Calu3 (cell line): ENCODE data around the gene BMAL1. TPM values are rescaled to one million over a fixed set of nuclear protein-coding genes. Genes with fewer than 3 reads are reported as not detected.
A peak's percentile ranks its signal among the peaks of the same experiment; 100 is the strongest.

Experiments
- BruUV-seq: library from RNA; stranded (reverse); fragments of 400-500 nt; replicated peaks from 2 replicates; lab custom pipeline; 2021; lab: Mats Ljungman, UMichigan
- CTCF ChIA-PET: fragments of 300-600 bp; sonication (Branson Sonifier 250); formaldehyde crosslinking; loops from one replicate; lab custom pipeline; 2022; ENCODE audit warnings: antibody characterized with exemption; lab: Charles Lee
- DNase-seq: peaks from one replicate; pipeline ENCODE4 v3.0.0; 2022
- H3K27ac Mint-ChIP-seq: one replicate; pipeline ENCODE4 v1.8.0; 2022; ENCODE audit warnings: mixed read lengths; ENCODE audit not compliant: unreplicated experiment
- H3K27me3 Mint-ChIP-seq: one replicate; pipeline ENCODE4 v1.8.0; 2022; ENCODE audit warnings: mixed read lengths; ENCODE audit not compliant: unreplicated experiment
- H3K36me3 Mint-ChIP-seq: one replicate; pipeline ENCODE4 v1.8.0; 2022; ENCODE audit warnings: mild to moderate bottlenecking, moderate library complexity, mixed read lengths; ENCODE audit not compliant: insufficient read depth, unreplicated experiment
- H3K4me1 Mint-ChIP-seq: one replicate; pipeline ENCODE4 v1.8.0; 2022; ENCODE audit warnings: mild to moderate bottlenecking, low read depth, mixed read lengths; ENCODE audit not compliant: unreplicated experiment
- H3K4me3 Mint-ChIP-seq: one replicate; pipeline ENCODE4 v1.8.0; 2022; ENCODE audit warnings: mild to moderate bottlenecking, low read depth, moderate library complexity, mixed read lengths; ENCODE audit not compliant: unreplicated experiment
- H3K9me3 Mint-ChIP-seq: one replicate; pipeline ENCODE4 v1.8.0; 2022; ENCODE audit warnings: low read depth, mixed read lengths; ENCODE audit not compliant: unreplicated experiment
- intact Hi-C: fragments of 100-400 bp; cut with micrococcal nuclease; formaldehyde crosslinking; loops from one replicate; pipeline ENCODE4 v1.10.0; 2022; ENCODE audit not compliant: unreplicated experiment
- total RNA-seq: library from RNA; stranded (reverse); gene quantifications from 2 replicates; pipeline ENCODE4 v1.2.3, GENCODE V29; 2022
- TF ChIP-seq, protein P1 (sequence below): fragments of 200-600 bp; IDR thresholded peaks from one replicate; pipeline ENCODE4 v1.8.0; 2022; ENCODE audit warnings: antibody characterized with exemption; ENCODE audit not compliant: unreplicated experiment

BMAL1 gene
- total RNA-seq, 1 experiment from 2014 or later = 10.3 TPM

- Mint-ChIP-seq H3K36me3 (no peaks in the 10 kb centered on the region), H3K9me3 (no peaks in the 10 kb centered on the region)
Measured at GRCh38 chr11:13332124-13332523, 54.5 kb downstream of the BMAL1 start.

GRCh38 chr11:13333456-13333957 is 55.9 kb downstream of the BMAL1 start:
- no peaks in the 10 kb centered on the region for H3K27me3 Mint-ChIP-seq
- peak; percentile 48 for DNase-seq
- peaks cover 40% of the 10 kb centered on the region for H3K4me1 Mint-ChIP-seq
- TF ChIP-seq, protein P1, sequence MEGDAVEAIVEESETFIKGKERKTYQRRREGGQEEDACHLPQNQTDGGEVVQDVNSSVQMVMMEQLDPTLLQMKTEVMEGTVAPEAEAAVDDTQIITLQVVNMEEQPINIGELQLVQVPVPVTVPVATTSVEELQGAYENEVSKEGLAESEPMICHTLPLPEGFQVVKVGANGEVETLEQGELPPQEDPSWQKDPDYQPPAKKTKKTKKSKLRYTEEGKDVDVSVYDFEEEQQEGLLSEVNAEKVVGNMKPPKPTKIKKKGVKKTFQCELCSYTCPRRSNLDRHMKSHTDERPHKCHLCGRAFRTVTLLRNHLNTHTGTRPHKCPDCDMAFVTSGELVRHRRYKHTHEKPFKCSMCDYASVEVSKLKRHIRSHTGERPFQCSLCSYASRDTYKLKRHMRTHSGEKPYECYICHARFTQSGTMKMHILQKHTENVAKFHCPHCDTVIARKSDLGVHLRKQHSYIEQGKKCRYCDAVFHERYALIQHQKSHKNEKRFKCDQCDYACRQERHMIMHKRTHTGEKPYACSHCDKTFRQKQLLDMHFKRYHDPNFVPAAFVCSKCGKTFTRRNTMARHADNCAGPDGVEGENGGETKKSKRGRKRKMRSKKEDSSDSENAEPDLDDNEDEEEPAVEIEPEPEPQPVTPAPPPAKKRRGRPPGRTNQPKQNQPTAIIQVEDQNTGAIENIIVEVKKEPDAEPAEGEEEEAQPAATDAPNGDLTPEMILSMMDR = no peak
- no peak overlapping the region for H3K27ac Mint-ChIP-seq
- no TSS peak for BruUV-seq
- CTCF ChIA-PET = interaction anchor here (0.6 to 0.7 kb wide), 2 partner anchors 55 to 110 kb away, joined by 3 read pairs; no protein-coding TSS in a partner anchor
- H3K9me3 Mint-ChIP-seq = no peaks in the 10 kb centered on the region
- no peaks in the 10 kb centered on the region for H3K36me3 Mint-ChIP-seq
- intact Hi-C loops = no loop called here
- peak overlapping the region; percentile 41 for H3K4me3 Mint-ChIP-seq

More at GRCh38 chr11:13332124-13332523, 54.5 kb downstream of the BMAL1 start:
- no peak for DNase-seq
- BruUV-seq = no TSS peak
- CTCF ChIA-PET = no interaction called here
- H3K27me3 Mint-ChIP-seq = no peaks in the 10 kb centered on the region
- peaks cover 40% of the 10 kb centered on the region for H3K4me1 Mint-ChIP-seq
- H3K27ac Mint-ChIP-seq = no peak overlapping the region
- no peak overlapping the region for H3K4me3 Mint-ChIP-seq
- TF ChIP-seq, protein P1 = no peak
- intact Hi-C loops = no loop called here

DNA sequence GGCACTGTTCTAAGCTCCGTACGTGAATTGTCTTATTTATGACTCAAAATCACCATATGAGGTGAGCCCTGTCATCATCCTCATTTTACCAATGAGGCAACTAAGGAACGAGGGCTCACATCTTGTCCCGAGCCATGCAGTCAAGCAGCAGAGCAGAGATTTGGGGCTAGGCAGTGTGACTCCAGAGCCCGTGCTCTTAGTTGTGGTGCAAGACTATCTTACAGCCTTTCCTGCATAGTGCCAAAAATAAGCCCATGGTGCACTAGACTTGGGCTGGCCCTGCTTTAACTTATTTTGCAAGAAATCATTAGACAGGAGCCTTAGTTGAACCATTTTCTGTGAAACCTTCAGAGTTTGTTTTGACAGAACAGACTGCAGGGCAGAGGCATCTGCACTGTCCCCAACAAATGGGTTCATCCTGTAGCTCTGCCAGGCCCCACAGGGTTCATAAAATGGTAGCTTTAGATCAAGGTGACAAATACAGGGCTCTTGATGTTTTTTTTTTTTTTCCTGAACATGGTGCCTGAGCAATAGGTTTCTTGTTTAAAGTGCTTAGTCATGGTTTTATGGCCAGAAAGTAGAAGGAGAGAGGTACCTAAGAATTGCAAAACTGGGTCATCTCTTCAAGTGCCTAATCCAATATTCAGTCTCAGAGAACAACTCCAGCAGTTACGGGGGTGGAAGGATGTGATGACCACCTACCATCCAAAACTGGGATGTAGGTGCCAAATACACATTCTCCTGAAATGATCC is 56.6 kb downstream of the BMAL1 start:
- peaks cover 45% of the 10 kb centered on the region for H3K4me1 Mint-ChIP-seq

DNA sequence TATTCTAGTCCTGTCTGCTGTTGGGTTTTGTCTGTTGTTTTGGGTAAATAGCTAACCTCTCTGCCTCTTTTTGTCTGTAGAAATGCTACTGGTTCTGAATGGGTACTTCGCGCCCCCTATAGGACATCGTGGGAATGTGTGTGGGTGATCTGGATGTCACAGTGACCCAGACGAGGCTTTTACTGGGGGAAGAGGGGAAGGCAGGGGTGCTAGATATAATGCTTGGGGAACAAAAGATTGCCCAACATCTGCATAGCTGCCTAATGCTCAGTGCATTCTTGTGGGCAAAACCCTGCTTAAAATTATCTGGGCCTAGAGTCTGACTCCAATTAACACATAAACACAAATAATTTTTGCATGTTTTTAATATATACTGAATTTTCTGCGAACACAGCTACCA is 57.7 kb downstream of the BMAL1 start:
- BruUV-seq = no TSS peak
- Mint-ChIP-seq H3K9me3 (no peaks in the 10 kb centered on the region), H3K4me1 (peaks cover 48% of the 10 kb centered on the region), H3K4me3 (no peak overlapping the region), H3K27me3 (no peaks in the 10 kb centered on the region), H3K36me3 (peaks cover 5% of the 10 kb centered on the region), H3K27ac (peak overlapping the region; percentile 4)
- TF ChIP-seq, protein P1 = peak; percentile 76
- CTCF ChIA-PET = interaction anchor here (1.0 to 1.7 kb wide), 3 partner anchors 79 to 125 kb away, joined by 4 to 10 read pairs (median 10); no protein-coding TSS in a partner anchor
- intact Hi-C loops = loop anchor here (5.0 kb wide), 1 partner anchor 48 kb away; no protein-coding TSS in a partner anchor
- DNase-seq = peak; percentile 73

More for the DNA sequence above, 56.6 kb downstream of the BMAL1 start:
- Mint-ChIP-seq H3K4me3 (no peak overlapping the region), H3K27ac (no peak overlapping the region), H3K36me3 (no peaks in the 10 kb centered on the region), H3K27me3 (no peaks in the 10 kb centered on the region), H3K9me3 (no peaks in the 10 kb centered on the region)
- TF ChIP-seq, protein P1 = no peak
- no TSS peak for BruUV-seq
- intact Hi-C loops = no loop called here
- DNase-seq = no peak
- CTCF ChIA-PET = interaction anchor here (0.6 to 1.7 kb wide), 4 partner anchors 19 to 829 kb away, joined by 3 to 10 read pairs (median 4); no protein-coding TSS in a partner anchor
